IPS DF 4.7 (cell line): ENCODE measurements around the gene RBL2.
"Not testable (repeated sequence)": the region's sequence is repeated elsewhere in the genome, so short reads cannot be mapped to it uniquely, and the experiment has no call there.

Experiments used
- DNase-seq: peaks from one replicate; pipeline ENCODE4 v3.0.0-alpha.2; 2013; ENCODE audit warnings: low spot score; ENCODE audit errors: extremely low read depth

RBL2 gene, protein sequence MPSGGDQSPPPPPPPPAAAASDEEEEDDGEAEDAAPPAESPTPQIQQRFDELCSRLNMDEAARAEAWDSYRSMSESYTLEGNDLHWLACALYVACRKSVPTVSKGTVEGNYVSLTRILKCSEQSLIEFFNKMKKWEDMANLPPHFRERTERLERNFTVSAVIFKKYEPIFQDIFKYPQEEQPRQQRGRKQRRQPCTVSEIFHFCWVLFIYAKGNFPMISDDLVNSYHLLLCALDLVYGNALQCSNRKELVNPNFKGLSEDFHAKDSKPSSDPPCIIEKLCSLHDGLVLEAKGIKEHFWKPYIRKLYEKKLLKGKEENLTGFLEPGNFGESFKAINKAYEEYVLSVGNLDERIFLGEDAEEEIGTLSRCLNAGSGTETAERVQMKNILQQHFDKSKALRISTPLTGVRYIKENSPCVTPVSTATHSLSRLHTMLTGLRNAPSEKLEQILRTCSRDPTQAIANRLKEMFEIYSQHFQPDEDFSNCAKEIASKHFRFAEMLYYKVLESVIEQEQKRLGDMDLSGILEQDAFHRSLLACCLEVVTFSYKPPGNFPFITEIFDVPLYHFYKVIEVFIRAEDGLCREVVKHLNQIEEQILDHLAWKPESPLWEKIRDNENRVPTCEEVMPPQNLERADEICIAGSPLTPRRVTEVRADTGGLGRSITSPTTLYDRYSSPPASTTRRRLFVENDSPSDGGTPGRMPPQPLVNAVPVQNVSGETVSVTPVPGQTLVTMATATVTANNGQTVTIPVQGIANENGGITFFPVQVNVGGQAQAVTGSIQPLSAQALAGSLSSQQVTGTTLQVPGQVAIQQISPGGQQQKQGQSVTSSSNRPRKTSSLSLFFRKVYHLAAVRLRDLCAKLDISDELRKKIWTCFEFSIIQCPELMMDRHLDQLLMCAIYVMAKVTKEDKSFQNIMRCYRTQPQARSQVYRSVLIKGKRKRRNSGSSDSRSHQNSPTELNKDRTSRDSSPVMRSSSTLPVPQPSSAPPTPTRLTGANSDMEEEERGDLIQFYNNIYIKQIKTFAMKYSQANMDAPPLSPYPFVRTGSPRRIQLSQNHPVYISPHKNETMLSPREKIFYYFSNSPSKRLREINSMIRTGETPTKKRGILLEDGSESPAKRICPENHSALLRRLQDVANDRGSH

DNA sequence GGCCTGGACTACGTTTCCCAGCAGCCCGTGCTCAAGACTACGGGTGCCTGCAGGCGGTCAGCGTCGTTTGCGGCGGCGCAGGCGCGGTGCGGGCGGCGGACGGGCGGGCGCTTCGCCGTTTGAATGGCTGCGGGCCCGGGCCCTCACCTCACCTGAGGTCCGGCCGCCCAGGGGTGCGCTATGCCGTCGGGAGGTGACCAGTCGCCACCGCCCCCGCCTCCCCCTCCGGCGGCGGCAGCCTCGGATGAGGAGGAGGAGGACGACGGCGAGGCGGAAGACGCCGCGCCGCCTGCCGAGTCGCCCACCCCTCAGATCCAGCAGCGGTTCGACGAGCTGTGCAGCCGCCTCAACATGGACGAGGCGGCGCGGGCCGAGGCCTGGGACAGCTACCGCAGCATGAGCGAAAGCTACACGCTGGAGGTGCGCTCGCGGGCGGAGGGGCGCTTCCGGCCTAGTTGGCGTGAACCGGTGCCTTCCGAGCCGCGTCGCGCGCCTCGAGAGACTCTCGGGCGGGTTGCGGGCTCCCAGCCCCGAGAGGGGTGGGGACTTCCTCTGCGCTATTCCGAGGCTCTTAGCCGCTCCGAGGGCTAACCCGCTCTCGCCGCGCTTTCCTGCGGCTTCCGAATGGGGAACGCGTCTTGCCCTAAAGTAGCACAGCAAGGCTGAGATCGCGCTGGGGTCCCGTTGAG is at the start of gene RBL2:
Gene RBL2, plus strand, starts transcription at position 95 of the 689 bp plus-strand sequence. Its CDS starts 86 bp downstream, at position 181.
- DNase-seq, result no peak

DNA sequence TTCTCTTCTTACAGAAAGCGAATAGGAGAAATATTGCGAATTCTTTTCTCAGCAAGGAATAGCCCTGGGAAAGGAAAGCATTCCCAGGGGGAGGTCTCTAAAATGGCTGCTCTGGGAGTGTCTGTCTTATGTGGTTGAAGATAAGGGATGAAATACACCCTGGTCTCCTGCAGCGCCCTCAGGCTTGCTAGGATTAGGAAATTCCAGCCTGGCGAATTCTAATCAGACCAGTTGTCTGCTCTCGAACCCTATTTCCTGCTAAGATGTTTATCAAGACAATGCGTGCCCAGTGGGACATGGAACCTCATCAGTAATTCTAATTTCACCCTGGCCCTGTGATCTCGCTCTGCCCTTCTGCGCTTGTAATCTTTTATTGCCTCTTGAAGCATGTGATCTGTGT is 49.7 kb upstream of the RBL2 start:
- DNase-seq, result not testable (repeated sequence)

DNA sequence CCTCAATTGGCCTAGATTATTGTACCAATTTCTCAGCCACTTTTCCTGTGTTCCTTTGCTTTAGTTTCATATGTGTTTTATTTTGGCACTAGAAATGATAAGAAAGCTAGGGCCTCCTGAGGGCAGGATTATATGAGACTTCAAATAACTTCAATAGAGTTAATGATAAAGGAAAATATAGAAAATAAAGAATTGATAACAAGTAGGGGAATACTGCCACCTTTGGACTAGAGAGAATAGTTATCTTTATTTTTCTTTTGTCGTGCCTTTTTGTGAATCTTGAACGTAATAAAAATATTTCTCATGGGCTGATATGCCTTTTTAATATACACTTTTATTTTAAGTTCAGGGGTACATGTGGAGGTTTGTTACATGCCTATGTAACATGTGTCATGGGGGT is 29.3 kb upstream of the RBL2 start:
- no peak for DNase-seq

DNA sequence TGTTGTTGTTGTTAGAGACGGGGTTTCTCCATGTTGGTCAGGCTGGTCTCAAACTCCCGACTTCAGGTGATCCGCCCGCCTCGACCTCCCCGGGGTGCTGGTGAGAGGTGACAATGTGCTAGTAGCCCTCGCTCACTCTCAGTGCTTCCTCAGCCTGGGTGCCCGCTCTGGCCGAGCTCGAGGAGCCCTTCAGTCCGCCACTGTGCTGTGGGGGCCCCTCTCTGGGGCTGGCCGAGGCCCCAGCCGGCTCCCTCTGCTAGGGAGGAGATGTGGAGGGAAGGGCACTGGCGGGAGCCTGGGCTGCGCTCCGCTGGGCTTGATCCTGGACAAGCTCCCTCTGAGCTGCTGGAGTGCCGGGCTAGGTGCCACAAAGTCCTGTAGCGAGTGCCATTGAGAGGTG is 21.7 kb upstream of the RBL2 start:
- no peak for DNase-seq

DNA sequence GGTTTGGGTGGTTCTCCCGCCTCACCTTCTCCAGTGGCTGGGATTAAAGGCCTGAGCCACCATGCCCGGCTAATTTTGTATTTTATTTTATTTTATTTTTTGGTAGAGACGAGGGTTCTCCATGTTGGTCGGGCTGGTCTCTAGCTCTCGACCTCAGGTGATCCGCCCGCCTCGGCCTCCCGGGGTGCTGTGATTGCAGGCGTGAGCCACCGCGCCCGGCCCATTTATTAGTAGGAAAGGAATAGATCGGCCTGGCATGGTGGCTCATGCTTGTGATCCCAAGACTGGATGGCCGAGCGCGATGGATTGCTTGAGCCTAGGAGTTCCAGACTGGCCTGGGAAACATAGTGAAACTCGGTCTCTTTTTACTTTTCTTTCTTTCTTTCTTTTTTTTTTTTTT is 20.4 kb upstream of the RBL2 start:
- DNase-seq, result no peak

DNA sequence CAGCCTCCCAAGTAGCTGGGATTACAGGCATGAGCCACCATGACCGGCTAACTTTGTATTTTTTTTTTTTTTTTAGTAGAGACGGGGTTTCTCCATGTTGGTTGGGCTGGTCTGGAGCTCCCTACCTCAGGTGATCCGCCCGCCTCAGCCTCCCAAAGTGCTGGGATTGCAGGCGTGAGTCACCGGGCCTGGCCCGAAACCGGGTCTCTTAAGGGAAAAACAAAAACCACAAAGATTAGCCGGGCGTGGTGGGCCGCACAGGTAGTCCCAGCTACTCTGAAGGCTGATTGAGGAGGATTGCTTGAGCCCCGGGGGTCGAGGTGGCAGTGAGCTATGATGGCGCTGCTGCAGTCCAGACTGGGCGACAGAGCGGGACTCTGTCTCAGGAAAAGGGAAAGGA is 19.9 kb upstream of the RBL2 start:
- DNase-seq, result no peak

DNA sequence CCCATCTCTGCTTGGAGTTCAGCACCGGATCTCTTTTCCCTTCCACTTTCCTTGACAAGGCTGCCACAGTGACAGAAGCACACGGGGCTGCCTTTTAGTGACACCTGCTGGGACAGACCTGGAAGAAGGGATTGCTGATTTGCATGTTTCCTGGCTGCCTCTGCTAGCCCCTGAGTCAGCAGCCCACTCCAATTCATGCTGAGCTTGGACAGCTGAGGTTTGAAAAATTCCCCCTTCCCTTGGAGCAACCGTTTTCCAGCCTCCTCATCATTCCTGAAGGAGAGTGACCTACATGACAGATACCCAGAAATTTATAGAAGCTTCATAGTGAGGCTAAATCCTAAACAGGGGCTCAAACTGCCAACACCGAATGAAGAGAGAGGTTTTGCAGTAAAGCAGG is 18.8 kb upstream of the RBL2 start:
- DNase-seq, result no peak

DNA sequence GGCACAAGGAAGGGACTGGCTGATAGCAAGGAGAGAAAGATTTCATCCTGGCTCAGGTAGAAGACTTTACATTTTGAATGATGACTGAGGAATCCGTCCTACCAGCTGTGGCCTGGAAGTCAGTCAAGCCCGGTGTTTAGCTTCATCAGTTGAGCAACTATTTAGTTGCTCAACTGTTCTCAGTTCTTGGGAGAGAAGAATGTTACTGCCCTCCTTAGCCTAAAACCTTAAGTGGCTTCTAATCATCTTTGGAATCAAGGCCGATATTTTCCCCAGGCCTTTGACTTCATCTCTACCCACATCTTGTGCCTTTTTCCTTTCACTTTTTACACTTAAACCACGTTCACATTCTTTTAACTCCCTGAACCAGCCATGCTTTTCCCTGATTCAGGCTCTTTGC is 17.3 kb upstream of the RBL2 start:
- DNase-seq, result no peak

DNA sequence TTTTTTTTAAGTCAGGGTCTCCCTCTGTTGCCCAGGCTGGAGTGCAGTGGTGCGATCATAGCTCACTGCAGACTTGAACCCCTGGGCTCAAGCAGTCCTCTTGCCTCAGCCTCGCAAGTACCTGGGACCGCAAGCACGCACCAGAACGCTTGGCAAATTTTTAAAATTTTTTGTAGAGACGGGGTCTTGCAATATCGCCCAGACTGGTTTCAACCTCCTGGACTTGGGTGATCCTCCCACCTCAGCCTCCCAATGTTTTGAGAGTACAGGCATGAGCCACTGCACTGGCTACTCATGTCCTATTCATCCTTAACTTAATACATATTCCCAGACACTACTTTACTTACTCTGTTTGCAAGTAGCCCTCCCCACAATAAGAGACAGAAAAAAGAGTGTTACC is 16.3 kb upstream of the RBL2 start:
- DNase-seq, result no peak

DNA sequence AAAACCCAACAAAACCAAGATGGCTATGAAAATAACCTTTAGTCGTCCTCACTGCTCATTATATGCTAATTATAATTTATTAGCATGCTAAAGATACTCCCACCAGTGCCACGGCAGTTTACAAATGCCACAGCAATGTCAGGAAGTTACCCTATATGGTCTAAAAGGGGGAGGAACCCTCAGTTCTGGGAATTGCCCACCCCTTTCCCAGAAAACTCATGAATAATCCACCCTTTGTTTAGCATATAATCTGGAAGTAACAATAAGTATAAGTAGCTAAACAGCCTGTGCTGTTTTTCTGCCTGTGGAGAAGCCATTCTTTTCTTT is 14.9 kb upstream of the RBL2 start:
- not testable (repeated sequence) for DNase-seq

DNA sequence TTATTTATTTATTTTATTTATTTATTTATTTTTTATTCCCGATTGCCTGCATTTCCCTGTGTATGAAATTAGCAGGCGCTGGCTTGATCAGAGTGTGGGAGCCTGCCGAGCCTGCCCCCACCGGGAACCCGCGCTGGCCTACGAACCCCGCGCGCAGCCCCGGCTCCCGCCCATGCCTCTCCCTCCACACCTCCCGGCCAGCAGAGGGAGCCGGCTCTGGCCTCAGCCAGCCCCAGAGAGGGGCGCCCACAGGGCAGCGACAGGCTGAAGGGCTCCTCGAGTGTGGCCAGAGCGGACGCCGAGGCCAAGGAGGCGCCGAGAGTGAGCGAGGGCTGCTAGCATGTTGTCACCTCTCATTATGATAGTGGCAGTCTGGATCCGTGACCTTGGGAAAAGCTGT is 13.0 kb upstream of the RBL2 start:
- DNase-seq, result no peak

DNA sequence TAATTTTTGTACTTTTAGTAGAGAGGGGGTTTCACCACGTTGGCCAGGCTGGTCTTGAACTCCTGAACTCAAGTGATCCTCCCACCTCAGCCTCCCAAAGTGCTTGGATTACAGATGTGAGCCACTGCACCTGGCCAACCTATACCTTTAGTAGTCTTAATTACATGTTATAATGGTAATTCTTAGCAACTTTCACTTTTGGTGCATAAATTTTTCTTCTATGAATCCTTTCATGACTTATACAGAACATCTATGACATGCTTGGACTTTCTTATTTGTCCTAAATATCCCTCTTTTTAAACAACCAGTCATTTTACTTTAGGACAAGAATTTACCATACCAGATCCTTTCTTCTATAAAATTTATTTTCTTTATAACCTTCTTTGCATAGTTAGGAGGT is 10.3 kb upstream of the RBL2 start:
- not testable (repeated sequence) for DNase-seq

DNA sequence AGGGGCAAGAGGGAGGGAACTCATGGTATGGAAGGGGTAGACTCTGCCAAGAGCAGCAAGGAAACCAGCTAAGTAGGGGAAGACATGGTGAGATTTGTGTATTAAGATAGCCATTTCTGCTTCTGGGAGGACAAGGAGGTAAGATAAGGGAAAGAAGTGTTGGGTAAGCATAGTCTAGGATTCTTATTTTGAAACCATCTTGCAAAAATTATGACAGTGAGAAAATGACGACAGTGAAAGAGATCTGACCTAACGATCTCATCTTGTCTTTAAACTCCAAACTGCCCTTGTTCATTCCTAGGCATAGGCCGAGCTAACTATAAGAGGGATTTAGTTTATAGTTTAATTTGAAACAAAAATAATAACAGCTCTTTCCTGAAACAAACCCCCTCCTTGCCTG is 5.6 kb upstream of the RBL2 start:
- no peak for DNase-seq

DNA sequence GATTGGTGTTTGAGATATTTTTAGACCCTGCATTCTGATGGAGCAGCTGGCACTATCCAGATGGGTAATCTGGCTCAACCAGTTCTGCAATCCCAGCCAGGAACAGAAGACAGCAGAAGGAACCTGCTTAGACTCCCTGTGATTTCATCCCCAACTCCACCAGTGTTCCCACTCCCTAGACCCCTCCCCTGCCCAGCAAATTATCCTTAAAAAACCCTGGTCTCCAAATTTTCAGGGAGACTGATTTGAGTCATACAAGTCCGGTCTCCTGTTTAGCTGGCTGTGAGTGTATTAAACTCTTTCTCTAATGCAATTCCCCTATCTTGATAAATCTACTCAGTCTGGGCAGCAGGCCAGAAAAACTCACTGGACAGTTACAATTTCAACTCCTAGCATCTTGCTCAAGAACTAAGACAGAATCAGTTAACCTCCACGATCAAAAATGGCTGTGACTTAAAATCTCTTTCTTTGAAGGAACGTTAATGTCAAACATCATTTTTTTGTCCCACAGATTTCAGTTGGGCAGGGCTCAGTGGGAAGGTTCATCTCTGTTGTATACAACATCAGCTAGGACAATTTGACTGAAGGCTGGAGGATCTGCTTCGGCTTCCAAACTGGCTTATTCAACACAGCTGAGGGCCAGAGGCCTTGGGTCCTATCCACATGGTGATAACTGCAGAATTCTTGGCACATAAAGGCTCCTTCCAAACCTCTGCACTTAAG is 4.9 kb upstream of the RBL2 start:
- no peak for DNase-seq

DNA sequence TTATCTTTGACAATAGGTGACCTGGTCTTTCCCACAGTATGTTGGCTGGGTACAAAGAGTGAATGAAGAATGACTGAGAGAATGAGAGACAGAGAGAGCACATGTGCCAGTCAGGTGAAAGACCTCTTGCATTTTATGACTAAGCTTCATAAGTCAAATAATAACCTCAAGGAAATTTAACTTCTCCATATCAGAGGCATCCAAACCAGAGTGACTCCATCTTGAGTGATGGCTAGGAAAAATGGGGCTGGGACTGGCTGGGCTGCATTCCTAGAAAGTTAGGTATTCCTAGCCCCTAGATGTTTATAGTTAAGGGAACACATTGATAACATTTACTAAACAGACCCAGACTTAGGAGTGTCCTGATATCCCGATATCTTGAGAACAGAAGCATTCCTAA is 3.9 kb upstream of the RBL2 start:
- DNase-seq, result no peak

DNA sequence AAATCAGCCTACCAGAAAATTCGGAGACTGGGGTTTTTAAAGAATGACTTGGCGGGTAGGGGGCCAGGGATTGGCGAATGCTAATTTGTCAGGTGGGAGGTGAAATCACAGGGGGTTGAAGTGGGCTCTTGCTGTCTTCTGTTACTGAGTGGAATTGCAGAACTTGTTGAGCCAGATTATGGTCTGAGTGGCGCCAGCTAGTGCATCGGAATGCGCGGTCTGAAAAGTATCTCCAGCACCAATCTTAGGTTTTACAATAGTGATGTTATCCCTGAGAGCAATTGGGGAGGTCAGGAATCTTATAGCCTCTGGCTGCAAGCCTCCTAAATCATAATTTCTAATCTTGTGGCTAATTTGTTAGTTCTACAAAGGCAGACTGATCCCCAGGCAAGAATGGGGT is 762 bp upstream of the RBL2 start:
- DNase-seq, result no peak

DNA sequence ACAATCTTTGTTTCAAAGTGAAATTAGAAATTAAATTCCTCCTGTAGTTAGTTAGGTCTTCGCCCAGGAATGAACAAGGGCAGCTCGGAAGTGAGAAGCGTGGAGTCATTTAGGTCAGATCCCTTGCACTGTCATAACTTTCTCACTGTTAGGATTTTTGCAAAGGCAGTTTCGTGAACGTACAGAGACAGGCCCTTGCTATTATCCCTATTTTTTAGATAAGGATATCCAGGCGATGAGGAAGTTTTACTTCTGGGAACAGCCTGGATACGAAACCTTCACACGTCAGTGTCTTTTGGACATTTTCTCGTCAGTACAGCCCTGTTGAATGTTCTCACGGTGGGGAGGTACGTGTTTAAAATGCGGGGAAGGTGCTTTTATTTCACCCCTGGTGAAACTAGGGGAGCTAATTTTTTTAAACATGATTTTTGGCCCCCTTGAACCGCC is 318 bp upstream of the RBL2 start:
- no peak for DNase-seq

DNA sequence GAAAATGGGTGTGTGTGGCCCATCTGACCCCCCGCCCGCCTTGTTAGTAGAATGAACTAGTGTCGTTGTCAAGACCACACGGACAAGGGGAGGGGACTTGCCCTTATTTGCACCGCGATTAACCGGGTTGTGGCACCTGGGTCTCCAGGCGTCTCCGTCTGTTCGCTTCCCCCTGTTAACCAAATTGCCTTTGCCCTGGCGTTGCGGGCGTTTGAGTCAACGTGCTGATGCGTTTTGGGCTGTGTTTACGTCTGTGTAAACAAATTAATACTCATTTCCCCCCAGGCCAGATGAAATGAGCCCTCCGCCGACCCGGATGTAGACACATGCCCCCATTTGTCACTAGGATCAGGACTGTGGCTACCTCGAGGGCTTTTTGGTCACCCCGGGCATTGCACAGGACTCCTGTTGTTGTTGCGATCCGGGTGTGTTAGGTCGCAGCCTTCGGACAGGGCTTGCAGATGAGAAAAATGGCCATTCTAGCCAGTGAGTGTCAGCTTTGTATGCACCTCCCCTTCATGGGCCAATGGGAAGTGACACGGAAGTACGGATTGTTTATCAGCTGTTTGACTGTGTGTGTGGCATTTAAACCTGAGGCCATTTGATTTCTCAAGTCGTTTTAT is 906 bp downstream of the RBL2 start:
- DNase-seq, result no peak

DNA sequence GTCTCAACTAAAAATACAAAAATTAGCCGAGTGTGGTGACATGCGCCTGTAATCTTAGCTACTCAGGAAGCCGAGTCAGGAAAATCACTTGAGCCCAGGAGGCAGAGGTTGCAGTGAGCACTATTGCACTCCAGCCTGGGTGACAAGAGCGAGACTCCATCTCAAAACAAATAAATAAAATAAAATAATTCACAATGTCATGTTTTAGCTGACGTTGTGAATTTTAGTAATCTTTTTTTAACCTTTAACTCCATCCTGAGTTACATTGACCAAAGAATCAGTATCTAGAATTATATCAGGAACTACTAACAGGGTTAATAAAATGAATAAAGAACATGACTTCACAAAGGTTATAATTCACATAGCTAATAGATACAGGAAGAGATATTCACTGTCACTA is 5.9 kb downstream of the RBL2 start:
- no peak for DNase-seq

DNA sequence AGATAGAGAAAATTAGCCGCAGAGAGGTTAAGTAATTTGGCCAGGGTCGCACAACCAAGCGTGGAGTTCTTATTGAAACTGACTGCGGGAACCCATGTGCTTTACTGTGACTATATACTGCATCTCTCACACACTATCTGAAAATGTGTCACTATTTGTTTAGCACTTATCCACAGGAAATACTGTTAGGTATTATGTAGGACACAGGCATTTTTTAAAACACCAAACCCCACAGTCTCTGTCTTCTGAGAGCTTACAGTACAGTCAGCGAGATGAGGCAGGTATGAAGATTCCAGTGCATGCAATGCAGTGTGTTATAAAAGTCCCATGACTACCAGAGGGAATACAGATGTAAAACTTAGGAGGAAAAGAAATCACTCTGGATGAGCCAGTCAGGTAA is 11.3 kb downstream of the RBL2 start:
- DNase-seq, result no peak
